ENCODE data around the gene PARD3. TPM values are rescaled to one million over a fixed set of nuclear protein-coding genes. Genes with fewer than 3 reads are reported as not detected.

Gene PARD3
- total RNA-seq, 1 experiment from 2014 or later = 51.8 TPM

GRCh38 chr10:34826857-34827766 lies 12.0 kb upstream of the PARD3 start:
- H3K27ac Mint-ChIP-seq = no peak overlapping the region
- ChIA-PET POLR2A (no interaction called here), CTCF (no interaction called here)
- no peak for ATAC-seq
- TF ChIP-seq ZNF532 (CRISPR knock-in tag; IDR thresholded peaks at IDR 0.05; ENCODE audit: borderline replicate concordance) = no peak
- peak; percentile 7; the same call in 1 of the 2 replicates for TF ChIP-seq ZNF121 (CRISPR knock-in tag; IDR thresholded peaks at IDR 0.05)
- H3K36me3 Mint-ChIP-seq = no peaks in the 10 kb centered on the region
- H3K27me3 Mint-ChIP-seq (ENCODE audit: low read depth) = no peaks in the 10 kb centered on the region
- H3K4me3 Mint-ChIP-seq = no peak overlapping the region
- H3K9me3 Mint-ChIP-seq = no peaks in the 10 kb centered on the region
- H3K4me1 Mint-ChIP-seq = peaks cover 21% of the 10 kb centered on the region
- no peak for DNase-seq (ENCODE audit: low spot score)

GRCh38 chr10:34826221-34826620 lies 11.1 kb upstream of the PARD3 start:
- no peaks in the 10 kb centered on the region for H3K27me3 Mint-ChIP-seq (ENCODE audit: low read depth)
- peak; percentile 78 for ATAC-seq
- H3K36me3 Mint-ChIP-seq = no peaks in the 10 kb centered on the region
- ChIA-PET CTCF (interaction anchor here (1.9 kb wide), 1 partner anchor 188 kb away, joined by 4 read pairs; no protein-coding TSS in a partner anchor), POLR2A (no interaction called here)
- peaks cover 21% of the 10 kb centered on the region for H3K4me1 Mint-ChIP-seq
- H3K4me3 Mint-ChIP-seq = no peak overlapping the region
- TF ChIP-seq MYBL2 (CRISPR knock-in tag; IDR thresholded peaks at IDR 0.05) (no peak), CREM (CRISPR knock-in tag; IDR thresholded peaks at IDR 0.05) (no peak), ZNF263 (CRISPR knock-in tag; IDR thresholded peaks at IDR 0.05; ENCODE audit: low read depth) (no peak), NFYB (CRISPR knock-in tag; conservative IDR thresholded peaks at IDR 0.05; ENCODE audit: low read depth) (no peak), CREB1 (CRISPR knock-in tag; IDR thresholded peaks at IDR 0.05) (no peak), SOX15 (CRISPR knock-in tag; IDR thresholded peaks at IDR 0.05) (no peak), ZNF425 (CRISPR knock-in tag; conservative IDR thresholded peaks at IDR 0.05) (no peak), ATF1 (CRISPR knock-in tag; IDR thresholded peaks at IDR 0.05) (no peak), TEAD4 (CRISPR knock-in tag; IDR thresholded peaks at IDR 0.05) (no peak), ZNF423 (CRISPR knock-in tag; IDR thresholded peaks at IDR 0.05) (no peak), OVOL2 (CRISPR knock-in tag; IDR thresholded peaks at IDR 0.05; ENCODE audit: borderline replicate concordance) (no peak), HMGA2 (CRISPR knock-in tag; IDR thresholded peaks at IDR 0.05) (no peak), ZNF671 (CRISPR knock-in tag; IDR thresholded peaks at IDR 0.05) (no peak), ATF3 (CRISPR knock-in tag; conservative IDR thresholded peaks at IDR 0.05) (no peak), NR2C2 (CRISPR knock-in tag; IDR thresholded peaks at IDR 0.05) (no peak), NR1H2 (CRISPR knock-in tag; IDR thresholded peaks at IDR 0.05) (no peak), CTCF (IDR thresholded peaks at IDR 0.05) (no peak), CBFB (CRISPR knock-in tag; IDR thresholded peaks at IDR 0.05; ENCODE audit: low read depth) (no peak)
- H3K27ac Mint-ChIP-seq = 0 out of 2 replicates have a peak overlapping the region, but pooled peaks have one; percentile 4
- peak; percentile 23 for DNase-seq (ENCODE audit: low spot score)
- H3K9me3 Mint-ChIP-seq = no peaks in the 10 kb centered on the region
